Measurements from ENCODE around the gene IRF5.

DNA sequence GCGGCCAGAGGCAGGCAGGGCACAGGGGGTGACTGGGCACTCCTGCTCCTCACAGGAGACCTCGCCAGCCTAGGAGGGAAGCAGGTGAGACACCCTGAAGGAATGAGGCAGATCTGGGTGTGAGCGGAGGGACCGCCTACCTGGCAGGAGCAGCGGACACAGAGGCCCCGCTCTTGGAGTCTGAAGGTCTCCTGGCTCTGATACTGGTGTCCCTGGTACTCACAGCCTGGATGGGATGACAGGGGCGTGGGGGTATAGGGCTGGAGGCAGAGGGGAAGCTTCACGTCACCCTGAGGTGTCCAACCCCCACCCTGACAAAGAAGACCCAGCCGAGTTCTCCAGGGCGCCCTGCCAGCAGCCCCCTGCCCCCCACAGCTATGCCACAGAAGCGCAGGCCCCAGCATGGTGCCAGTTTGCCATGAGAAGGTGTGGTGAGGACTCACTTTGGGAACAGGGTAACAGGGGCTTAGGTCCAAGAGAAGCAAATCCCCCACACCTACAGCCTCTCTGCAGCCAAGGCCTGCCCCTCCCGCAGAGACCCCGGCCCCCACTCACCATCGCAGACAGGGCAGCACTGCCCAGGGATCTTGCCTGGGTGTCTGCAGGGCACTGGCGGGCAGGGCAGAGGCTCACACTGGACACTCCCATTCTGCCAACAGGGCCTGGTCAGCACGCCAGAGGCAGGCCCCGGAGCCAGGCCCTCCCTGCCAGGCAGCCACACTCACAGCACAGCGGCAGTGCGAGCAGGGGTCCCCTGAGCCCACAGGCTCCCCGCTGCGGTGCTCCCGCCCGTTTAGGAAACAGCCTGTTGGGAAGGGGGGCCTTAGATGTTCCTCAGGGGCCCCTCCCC is 44.3 kb upstream of the IRF5 start:
- no peak for TF ChIP-seq CTCF (IDR thresholded peaks at IDR 0.05; ENCODE audit: insufficient read depth, low read length, poor library complexity, severe bottlenecking)
- TF ChIP-seq EZH2phosphoT487 (conservative IDR thresholded peaks at IDR 0.05; ENCODE audit: low read length) = no peak
